HepG2 (cell line): Measurements from ENCODE around the gene SLC16A4. TPM values are rescaled to one million over a fixed set of nuclear protein-coding genes. Genes with fewer than 3 reads are reported as not detected.

Experiments
- ARNT2 ChIP-seq: sonication (generic); formaldehyde crosslinking; IDR thresholded peaks from 2 replicates; pipeline ENCODE4 v1.8.0; 2022; ENCODE audit warnings: mild to moderate bottlenecking, low read depth, missing genetic modification reagents, moderate library complexity
- CENPBD1 ChIP-seq: sonication (generic); formaldehyde crosslinking; IDR thresholded peaks from 2 replicates; pipeline ENCODE4 v1.8.0; 2022; ENCODE audit warnings: missing genetic modification reagents, low read depth, mild to moderate bottlenecking, borderline replicate concordance
- HCFC1 ChIP-seq: fragments of 150-350 bp; IDR thresholded peaks from 2 replicates; pipeline ENCODE4 v1.6.1; 2014; ENCODE audit warnings: low read depth, low read length
- HOMEZ ChIP-seq: IDR thresholded peaks from 2 replicates; pipeline ENCODE4 v1.6.1; 2016; ENCODE audit warnings: low read depth
- KLF12 ChIP-seq: sonication (generic); formaldehyde crosslinking; IDR thresholded peaks from 2 replicates; pipeline ENCODE4 v1.4.0; 2020; ENCODE audit warnings: missing genetic modification reagents, borderline replicate concordance
- LRRFIP1 ChIP-seq: sonication (generic); formaldehyde crosslinking; conservative IDR thresholded peaks from 2 replicates; pipeline ENCODE4 v1.4.0; 2020; ENCODE audit warnings: missing genetic modification reagents
- NONO ChIP-seq, 2 experiments: fragments of 450-650 bp in 1 of 2; sonication (generic) in 1 of 2; formaldehyde crosslinking in 1 of 2; IDR thresholded peaks in 1 of 2; conservative IDR thresholded peaks in 1 of 2; 2 replicates each; pipeline versions ENCODE4 v1.6.1 to v1.8.0; 2017 to 2022; ENCODE audit warnings: mild to moderate bottlenecking in 1 of 2, missing genetic modification reagents in 1 of 2, moderate library complexity in 1 of 2
- PCBP2 ChIP-seq: fragments of 200-400 bp; formaldehyde crosslinking; optimal IDR thresholded peaks from 2 replicates; pipeline ENCODE3; 2018; ENCODE audit warnings: low read length, low read depth; ENCODE audit not compliant: poor library complexity, severe bottlenecking
- SKI ChIP-seq: fragments of 450-650 bp; IDR thresholded peaks from one replicate; pipeline ENCODE4 v1.6.1; 2018; ENCODE audit warnings: mild to moderate bottlenecking; ENCODE audit not compliant: partially characterized antibody
- TFE3 ChIP-seq: IDR thresholded peaks from 2 replicates; pipeline ENCODE4 v1.6.1; 2016
- ZBTB2 ChIP-seq: sonication (generic); formaldehyde crosslinking; IDR thresholded peaks from 2 replicates; pipeline ENCODE4 v1.8.0; 2022; ENCODE audit warnings: low read depth, missing genetic modification reagents
- ZNF17 ChIP-seq: sonication (generic); formaldehyde crosslinking; IDR thresholded peaks from 2 replicates; pipeline ENCODE4 v1.5.0; 2020; ENCODE audit warnings: mild to moderate bottlenecking, missing genetic modification reagents
- ZNF770 ChIP-seq: sonication (generic); formaldehyde crosslinking; IDR thresholded peaks from 2 replicates; pipeline ENCODE4 v1.5.0; 2020; ENCODE audit warnings: mild to moderate bottlenecking, missing genetic modification reagents
- ZSCAN29 ChIP-seq: sonication (generic); formaldehyde crosslinking; conservative IDR thresholded peaks from 2 replicates; pipeline ENCODE4 v1.4.0; 2020; ENCODE audit warnings: mild to moderate bottlenecking, missing genetic modification reagents
- polyA plus RNA-seq, 8 experiments: library from polyadenylated mRNA; depleted of rRNA in 3 of 8; stranded (reverse) in 7 of 8; unstranded in 1 of 8; fragments of >200 nt; fragmentation: Illumina TruSeq in 4 of 8; extraction: Trizol in 4 of 8; gene quantifications; 2 replicates each; pipeline versions ENCODE4 v1.2.1 to v1.2.3, GENCODE V29; 2011 to 2016; ENCODE audit warnings: low read depth in 4 of 8, missing spikeins in 1 of 8, mixed read lengths in 1 of 8; ENCODE audit not compliant: insufficient read depth in 1 of 8
- total RNA-seq, 5 experiments: library from RNA; depleted of rRNA; stranded (reverse); fragments of >200 nt; fragmentation: Illumina TruSeq; extraction: Trizol; gene quantifications; 2 replicates each; pipeline ENCODE4 v1.2.3, GENCODE V29; 2016; ENCODE audit warnings: low read depth in 1 of 5

The SLC16A4 gene
- total and polyA plus RNA-seq, 2 of the 13 experiments (the other 11 are each of a cell fraction or from before 2014, with no cell fraction given): 1.1 to 1.5 TPM

GRCh38 chr1:110407260-110408210, 16.7 kb upstream of the SLC16A4 start, which contains the start of gene LAMTOR5 (continued):
- TF ChIP-seq TFE3 (CRISPR knock-in tag): peak; percentile 96
- TF ChIP-seq HCFC1: peak; percentile 68
- 0 out of 2 replicates have a peak, but pooled peaks have one; percentile 26 for TF ChIP-seq ZSCAN29 (CRISPR knock-in tag)
- TF ChIP-seq CENPBD1 (CRISPR knock-in tag): no peak
- TF ChIP-seq ZNF17: 0 out of 2 replicates have a peak, but pooled peaks have one; percentile 58
- TF ChIP-seq ZBTB2: peak; percentile 92
- no peak for TF ChIP-seq NONO (IDR thresholded peaks at IDR 0.05)
- TF ChIP-seq NONO (CRISPR knock-in tag; conservative IDR thresholded peaks at IDR 0.05): peak; percentile 99
- TF ChIP-seq HOMEZ (CRISPR knock-in tag): peak; percentile 51; the same call in 1 of the 2 replicates
- TF ChIP-seq KLF12 (CRISPR knock-in tag): peak; percentile 98
- TF ChIP-seq LRRFIP1 (CRISPR knock-in tag): no peak
- TF ChIP-seq PCBP2: no peak
- peak; percentile 93 for TF ChIP-seq ARNT2 (CRISPR knock-in tag)
- TF ChIP-seq SKI: peak; percentile 8
- TF ChIP-seq ZNF770 (CRISPR knock-in tag): no peak
